GM19328 (cell line): ENCODE data around the gene EFCC1.

Source experiments
- ATAC-seq: cut with Tn5 transposase; IDR thresholded peaks from one replicate; pipeline ENCODE4 v1.9.1; 2021; ENCODE audit warnings: mild to moderate bottlenecking, moderate library complexity; ENCODE audit not compliant: unreplicated experiment

EFCC1 gene

GRCh38 chr3:129030611-129031010 lies 29.5 kb downstream of the EFCC1 start:
- ATAC-seq: no peak

GRCh38 chr3:129031476-129032215 lies 30.5 kb downstream of the EFCC1 start:
- ATAC-seq: no peak

- ATAC-seq: no peak
Observed at GRCh38 chr3:129032716-129033115, 31.6 kb downstream of the EFCC1 start.

GRCh38 chr3:129033151-129033550 lies 32.0 kb downstream of the EFCC1 start:
- ATAC-seq: no peak

- no peak for ATAC-seq
Observed at GRCh38 chr3:129033633-129034321, 32.7 kb downstream of the EFCC1 start.

GRCh38 chr3:129034642-129035041 lies 33.5 kb downstream of the EFCC1 start:
- no peak for ATAC-seq

GRCh38 chr3:129035360-129036221 lies 34.5 kb downstream of the EFCC1 start:
- ATAC-seq: no peak

GRCh38 chr3:129036222-129037092 lies 35.4 kb downstream of the EFCC1 start:
- ATAC-seq: no peak

GRCh38 chr3:129037093-129037419 lies 36.0 kb downstream of the EFCC1 start:
- no peak for ATAC-seq

- ATAC-seq: no peak
Observed at GRCh38 chr3:129038121-129038855, 37.2 kb downstream of the EFCC1 start.

GRCh38 chr3:129039271-129040038 lies 38.4 kb downstream of the EFCC1 start:
- ATAC-seq: no peak

- no peak for ATAC-seq
Observed at GRCh38 chr3:129040039-129040336, 38.9 kb downstream of the EFCC1 start.

- ATAC-seq: no peak
Observed at GRCh38 chr3:129040579-129041300, 39.6 kb downstream of the EFCC1 start.

- ATAC-seq: no peak
Observed at GRCh38 chr3:129045675-129046036, 44.6 kb downstream of the EFCC1 start.

GRCh38 chr3:129046037-129046731 lies 45.1 kb downstream of the EFCC1 start:
- no peak for ATAC-seq

GRCh38 chr3:129046732-129047552 lies 45.8 kb downstream of the EFCC1 start:
- no peak for ATAC-seq

GRCh38 chr3:129047553-129047839 lies 46.4 kb downstream of the EFCC1 start:
- ATAC-seq: no peak
